Epidermal melanocyte (primary cell): ENCODE measurements around the gene ITPR1.

ENCODE experiments used
- DNase-seq: peaks from one replicate; pipeline ENCODE4 v3.0.0; 2011; ENCODE audit warnings: low spot score; ENCODE audit not compliant: insufficient read length

Gene ITPR1

GRCh38 chr3:4804161-4805058, 311.3 kb downstream of the ITPR1 start:
- DNase-seq, result no peak

GRCh38 chr3:4805662-4806061, 312.5 kb downstream of the ITPR1 start:
- DNase-seq, result no peak

DNA sequence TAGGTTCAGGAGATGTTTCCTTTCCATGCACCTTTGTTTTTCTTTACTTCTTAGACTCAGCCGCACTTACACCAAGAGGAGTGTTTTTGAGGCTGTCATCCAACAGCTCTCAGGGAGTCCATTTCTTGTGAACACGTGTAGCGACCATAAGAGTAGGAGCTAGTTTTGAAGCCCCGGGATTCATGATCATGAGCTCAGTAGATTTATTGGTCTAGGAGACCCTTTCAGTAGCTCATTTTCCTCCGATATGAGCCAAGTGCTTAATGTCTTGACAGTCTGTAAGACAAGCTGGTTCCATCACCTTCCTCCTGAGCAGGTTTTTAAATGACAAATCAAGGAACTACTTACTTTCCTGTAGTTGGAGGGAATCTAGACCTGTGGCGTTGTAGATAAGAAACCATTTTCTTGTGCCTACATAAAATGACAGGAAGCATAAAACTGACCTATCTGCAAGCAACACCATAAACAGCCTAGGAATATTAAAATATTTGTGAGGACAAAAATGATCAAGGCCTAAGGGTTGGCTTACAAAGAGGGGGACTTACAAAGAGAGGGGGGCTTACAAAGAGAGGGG, 313.5 kb downstream of the ITPR1 start:
- DNase-seq, result no peak

- no peak for DNase-seq
These were observed 314.5 kb downstream of the ITPR1 start for GRCh38 chr3:4807381-4808280.

DNA sequence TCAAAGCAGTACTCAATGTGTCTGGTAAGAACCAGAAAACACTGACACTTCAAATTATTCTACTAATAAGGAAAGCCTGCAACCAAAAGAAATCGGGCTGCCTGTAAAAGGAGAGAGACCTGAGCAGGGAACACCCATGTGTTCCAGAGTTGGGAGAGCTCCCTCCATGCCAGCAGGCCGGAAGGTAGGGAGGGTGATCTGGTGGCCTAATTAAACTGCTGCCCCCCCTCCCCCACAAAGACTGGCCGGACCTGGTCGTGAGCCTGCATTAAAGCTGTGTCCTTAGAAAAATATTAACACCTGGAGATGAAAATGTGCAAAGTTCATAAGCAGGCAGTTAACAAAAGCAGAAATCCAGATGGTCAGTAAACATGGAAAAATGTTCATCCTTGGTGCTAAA, 315.5 kb downstream of the ITPR1 start:
- no peak for DNase-seq

DNA sequence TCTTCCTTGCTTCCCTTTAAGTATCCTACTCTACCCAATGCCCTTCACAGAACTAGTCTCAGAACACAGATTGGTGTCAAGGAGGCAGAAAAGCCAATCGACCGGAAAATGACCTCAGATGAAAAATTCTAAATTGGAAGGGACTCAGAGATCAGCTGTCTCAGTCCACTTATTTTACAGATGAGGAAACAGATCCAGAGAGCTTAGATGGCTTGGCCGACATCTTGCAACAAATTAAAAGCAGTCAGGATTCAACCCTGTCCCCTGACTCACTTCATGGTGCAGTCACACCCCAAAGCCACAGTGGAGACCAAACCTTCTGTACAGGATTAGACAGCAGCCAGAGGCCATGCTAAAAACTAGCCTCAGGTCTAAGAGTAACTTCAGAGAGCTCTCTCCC, 316.8 kb downstream of the ITPR1 start:
- no peak for DNase-seq

DNA sequence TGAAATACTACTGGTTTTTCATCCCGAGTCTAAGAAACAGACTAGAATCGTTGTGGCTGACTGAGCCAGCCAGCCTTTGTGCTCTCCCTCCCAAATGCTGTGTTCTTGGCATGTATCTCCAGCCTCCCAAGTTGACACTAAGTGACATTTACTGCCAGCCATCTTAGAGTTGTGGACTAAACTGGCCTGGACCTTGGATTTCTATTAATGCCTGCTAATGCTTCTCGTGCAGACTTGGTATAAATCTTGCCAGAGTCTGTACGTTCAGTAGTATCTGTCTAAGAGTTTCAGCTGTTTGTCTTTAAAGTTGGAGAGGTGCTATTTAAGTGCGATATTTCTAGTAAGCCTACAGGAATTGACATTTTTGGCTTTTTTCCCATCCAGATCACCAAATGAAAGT, 319.4 kb downstream of the ITPR1 start:
- no peak for DNase-seq

DNA sequence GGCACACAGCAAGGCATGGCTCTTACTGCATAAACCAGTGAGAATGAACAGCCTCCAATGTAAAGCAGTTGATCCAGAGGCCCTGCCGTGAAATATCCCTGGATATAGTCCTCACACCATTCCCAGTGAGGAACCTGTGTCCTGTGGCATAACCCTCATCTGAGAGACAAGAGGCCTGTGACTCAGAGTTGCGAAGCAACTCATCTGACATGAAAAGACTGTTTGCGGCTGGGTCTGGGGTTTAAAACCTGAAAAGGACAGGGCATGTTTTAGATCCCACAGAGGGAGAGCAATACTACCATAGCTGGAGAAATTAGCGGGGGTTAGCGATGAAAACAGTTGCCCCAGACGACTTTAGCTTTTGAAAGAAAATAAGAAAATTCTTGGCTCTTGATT, 320.8 kb downstream of the ITPR1 start:
- DNase-seq, result no peak

DNA sequence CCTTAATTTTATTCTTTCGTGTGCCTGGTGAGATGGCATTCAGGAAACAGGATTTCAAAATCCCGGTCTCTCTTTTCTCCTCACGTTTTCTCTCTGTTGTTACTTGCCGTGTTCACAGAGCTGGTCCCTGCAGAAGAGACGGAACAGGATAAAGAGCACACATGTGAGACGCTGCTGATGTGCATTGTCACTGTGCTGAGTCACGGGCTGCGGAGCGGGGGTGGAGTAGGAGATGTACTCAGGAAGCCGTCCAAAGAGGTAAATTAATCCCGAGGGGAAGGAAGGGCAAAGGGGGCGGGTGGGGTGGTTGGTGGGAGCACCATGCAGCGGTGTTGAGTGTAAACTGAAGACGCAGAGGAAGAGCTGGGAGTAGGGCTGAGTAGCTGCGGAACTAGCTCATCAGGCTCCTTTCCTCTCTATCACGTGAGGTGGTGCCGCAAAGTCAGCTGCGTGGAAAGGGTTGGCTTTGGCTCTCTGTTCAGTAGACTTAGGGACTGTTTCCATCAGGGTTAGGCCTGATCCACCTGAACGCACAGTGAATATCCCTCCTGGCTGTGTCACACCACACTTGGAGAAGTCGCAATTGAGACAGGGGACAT, 321.3 kb downstream of the ITPR1 start:
- DNase-seq, result no peak

DNA sequence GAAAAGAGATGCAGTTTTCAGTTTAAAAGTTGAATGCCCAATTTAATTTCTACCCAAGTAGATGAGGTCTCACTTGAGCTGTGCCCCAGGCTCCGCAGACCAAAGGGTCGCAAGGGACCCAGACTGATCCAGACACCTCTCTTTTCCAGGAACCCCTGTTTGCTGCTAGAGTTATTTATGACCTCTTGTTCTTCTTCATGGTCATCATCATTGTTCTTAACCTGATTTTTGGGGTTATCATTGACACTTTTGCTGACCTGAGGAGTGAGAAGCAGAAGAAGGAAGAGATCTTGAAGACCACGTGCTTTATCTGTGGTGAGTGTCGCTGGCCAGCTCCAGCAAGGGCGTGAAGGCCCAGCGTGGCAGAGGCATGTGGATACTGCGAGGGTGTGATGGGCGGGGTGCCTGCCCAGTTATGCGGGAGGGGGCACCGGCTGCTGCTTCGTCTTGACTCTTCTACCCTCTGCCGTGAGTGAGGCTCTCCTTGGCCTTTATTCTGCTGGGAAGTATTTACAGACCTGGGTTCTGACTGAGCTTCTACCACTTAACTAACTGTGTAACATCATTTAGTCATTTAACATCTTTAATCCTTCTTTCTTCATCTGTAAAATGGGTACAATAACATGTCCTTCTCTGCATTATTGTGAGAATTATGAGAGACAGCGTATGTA, 321.9 kb downstream of the ITPR1 start:
- DNase-seq, result no peak

DNA sequence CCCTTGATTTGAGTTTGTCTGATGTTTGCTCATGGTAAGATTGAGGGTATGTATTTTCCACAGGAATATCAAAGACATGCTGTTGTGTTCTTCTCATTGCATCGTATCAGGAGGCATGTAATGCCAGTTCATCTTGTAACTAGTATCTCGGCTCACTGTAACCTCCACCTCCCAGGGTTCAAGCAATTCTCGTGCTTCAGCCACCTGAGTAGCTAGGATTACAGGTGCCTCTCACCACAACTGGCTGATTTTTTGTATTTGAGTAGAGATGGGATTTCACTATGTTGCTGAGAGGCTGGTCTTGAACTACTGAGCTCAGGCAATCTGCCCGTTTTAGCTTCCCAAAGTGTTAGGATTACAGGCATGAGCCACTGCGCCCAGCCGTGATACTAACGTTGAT, 323.2 kb downstream of the ITPR1 start:
- DNase-seq, result no peak

DNA sequence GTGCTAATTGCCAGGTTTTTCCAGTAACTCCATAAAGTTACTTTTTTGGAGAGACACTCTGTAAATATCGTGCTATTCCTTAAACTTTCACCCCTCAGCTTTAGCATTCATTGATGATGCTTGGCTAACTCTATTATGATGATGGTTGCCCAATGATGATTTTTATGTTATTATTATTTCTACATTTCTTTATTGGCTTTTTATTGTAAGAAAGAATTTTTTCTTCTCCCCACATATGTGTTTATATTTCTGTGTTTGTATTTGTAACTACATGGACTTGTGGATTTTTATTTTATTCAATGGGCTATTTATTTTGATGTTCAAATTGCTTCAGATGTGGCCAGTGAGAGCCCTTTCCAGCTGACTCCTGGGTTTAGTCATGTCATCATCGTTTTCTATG, 323.6 kb downstream of the ITPR1 start:
- no peak for DNase-seq

GRCh38 chr3:4817128-4817527, 324.0 kb downstream of the ITPR1 start:
- DNase-seq, result no peak

DNA sequence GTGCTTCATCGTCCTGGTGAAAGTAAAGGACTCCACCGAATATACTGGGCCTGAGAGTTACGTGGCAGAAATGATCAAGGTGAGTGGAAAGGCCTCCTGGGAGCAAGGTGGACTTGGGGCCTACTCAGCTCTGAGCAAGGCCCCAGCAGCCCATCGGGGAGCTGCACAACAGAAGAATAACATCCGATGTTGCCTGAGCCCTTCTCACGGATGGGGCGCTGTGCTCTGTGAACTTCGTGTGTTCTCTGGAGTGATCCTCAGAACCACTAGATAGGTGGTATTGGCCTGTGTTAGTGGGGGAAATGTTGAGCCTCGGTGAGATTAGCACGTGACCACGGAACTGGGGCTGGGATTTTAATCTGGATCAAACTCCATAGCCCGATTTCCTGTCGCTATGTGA, 325.0 kb downstream of the ITPR1 start:
- no peak for DNase-seq

- DNase-seq, result no peak
These were observed 326.0 kb downstream of the ITPR1 start for GRCh38 chr3:4818986-4819693.

DNA sequence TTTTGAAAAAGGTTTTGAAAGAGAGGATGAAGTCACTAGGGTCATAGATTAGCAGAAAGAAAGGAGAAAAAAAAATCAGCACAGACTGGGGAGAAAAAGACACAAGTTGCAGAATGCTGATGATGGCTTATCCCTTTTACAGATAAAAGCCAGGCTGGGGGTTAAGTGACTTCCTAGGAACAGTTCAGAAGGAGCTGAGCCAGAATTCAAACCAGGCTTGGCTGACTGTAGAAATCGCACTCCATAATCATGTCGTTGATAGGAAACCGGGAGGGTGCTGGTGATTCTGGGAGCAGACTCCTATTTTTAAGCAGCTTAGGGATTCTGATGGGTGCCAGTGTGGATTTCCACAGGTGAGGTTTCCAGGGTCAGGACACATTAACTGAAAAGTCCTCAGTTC, 326.6 kb downstream of the ITPR1 start:
- no peak for DNase-seq

DNA sequence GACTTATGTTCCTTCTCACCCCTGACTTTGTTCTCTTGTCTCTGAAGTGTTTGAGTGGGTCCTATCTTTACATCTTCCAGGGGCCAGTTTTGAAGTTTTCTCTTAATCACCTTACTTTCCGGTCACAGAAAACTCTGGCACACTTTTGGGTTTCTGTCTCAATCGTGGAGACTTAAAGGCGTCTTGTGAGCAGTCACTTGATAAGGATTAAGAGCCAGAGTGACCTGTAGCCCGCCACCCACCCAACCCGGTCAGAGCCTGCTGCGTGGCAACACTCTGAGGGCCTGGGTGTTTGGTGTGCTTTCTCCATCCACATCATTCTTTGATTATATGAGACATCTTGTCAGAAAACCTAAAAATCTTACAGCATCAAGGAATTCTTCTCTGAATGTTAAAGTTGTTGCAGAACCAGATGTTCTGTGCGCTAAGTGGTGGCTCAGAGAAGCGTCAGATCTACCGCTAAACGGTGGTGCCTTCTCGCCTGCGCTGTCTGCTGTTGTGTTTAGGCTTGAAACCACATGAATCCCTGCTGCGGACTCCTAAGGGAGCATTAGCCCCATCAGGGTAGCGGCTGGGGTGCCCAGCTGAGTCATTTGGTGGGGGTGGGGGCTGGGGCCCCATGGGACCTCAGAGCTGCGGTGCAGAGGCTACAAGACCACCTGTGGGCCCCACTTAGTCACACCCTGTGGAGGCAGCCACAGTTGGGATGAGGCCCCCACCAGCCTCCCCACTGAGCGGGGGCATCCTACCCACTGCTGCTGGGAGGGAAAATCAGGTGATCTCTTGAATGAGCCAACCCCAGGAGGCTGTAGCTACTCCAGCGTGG, 327.4 kb downstream of the ITPR1 start:
- DNase-seq, result no peak

GRCh38 chr3:4821338-4821737, 328.2 kb downstream of the ITPR1 start:
- no peak for DNase-seq

DNA sequence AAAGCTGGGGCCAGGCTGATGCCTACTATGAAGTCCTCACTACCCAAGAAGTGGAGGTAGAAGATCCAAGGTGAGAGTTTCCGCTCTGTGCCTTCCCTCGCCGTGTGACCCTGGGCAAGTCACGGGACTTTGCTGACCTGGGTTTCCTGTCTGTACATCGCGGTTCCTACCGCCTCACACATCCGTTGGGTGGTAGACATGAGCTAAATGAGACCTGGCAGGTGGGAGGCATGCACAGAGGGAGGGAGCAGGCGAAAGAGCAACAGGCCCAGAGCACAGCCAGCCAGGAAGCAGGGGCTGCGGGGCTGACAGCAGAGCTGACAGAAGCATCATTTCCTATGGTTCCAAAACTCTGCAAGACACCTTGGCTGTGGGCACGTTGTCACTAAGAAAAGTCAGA, 328.8 kb downstream of the ITPR1 start:
- DNase-seq, result no peak

GRCh38 chr3:4822568-4822967, 329.4 kb downstream of the ITPR1 start:
- no peak for DNase-seq
